Prostate gland (tissue), 2 donors: ENCODE measurements around the gene POLA1. TPM values are rescaled to one million over a fixed set of nuclear protein-coding genes. Genes with fewer than 3 reads are reported as not detected.

Source experiments
- DNase-seq: peaks from one replicate; pipeline ENCODE4 v3.0.0-alpha.2; 2019; ENCODE audit warnings: low spot score
- H3K27ac ChIP-seq, 2 donors: fragments of 200-600 bp; sonication (generic); 2 replicates each; pipeline ENCODE4 v1.5.1; 2017 to 2019
- H3K27me3 ChIP-seq: fragments of 200-600 bp; sonication (generic); replicated peaks from 2 replicates; pipeline ENCODE4 v1.5.1; 2019; ENCODE audit not compliant: insufficient read depth
- H3K36me3 ChIP-seq, 2 donors: fragments of 200-600 bp; sonication (generic); 1 replicate in 1 of 2; 2 replicates in 1 of 2; pipeline versions ENCODE4 v1.5.1 to v1.8.1; 2017 to 2019
- H3K4me1 ChIP-seq: fragments of 200-600 bp; sonication (generic); replicated peaks from 2 replicates; pipeline ENCODE4 v1.5.1; 2019
- H3K4me3 ChIP-seq, 2 donors: fragments of 200-600 bp; sonication (generic); 2 replicates each; pipeline ENCODE4 v1.5.1; 2017 to 2019
- H3K9me3 ChIP-seq: fragments of 200-600 bp; sonication (generic); 2 replicates; pipeline ENCODE4 v1.5.1; 2017
- POLR2A ChIP-seq: fragments of 450-650 bp; IDR thresholded peaks from one replicate; pipeline ENCODE4 v1.6.1; 2016; ENCODE audit warnings: antibody characterized with exemption, mild to moderate bottlenecking
- POLR2AphosphoS5 ChIP-seq: sonication (generic); formaldehyde crosslinking; IDR thresholded peaks from one replicate; pipeline ENCODE4 v1.6.1; 2017; ENCODE audit warnings: antibody characterized with exemption
- WGBS: methylation state at CpG from one replicate; pipeline ENCODE4 v1.1.5; 2018; 5-methylcytosine and 5-hydroxymethylcytosine counted together
- intact Hi-C: fragments of 100-400 bp; cut with DNase I; formaldehyde crosslinking; loops from one replicate; pipeline ENCODE4 v1.14.2; 2022
- total RNA-seq, 2 donors: library from RNA; depleted of rRNA; stranded (reverse); fragments of >200 nt; gene quantifications; one replicate each; pipeline ENCODE4 v1.1.0, GENCODE V29; 2016
- TF ChIP-seq, protein P1 (sequence below), 4 experiments: fragments of 200-600 bp in 2 of 4; fragments of 450-650 bp in 2 of 4; sonication (generic) in 2 of 4; IDR thresholded peaks; 1 replicate in 3 of 4; 2 replicates in 1 of 4; pipeline ENCODE4 v1.5.1; 2016 to 2019; ENCODE audit warnings: antibody characterized with exemption in 4 of 4, mild to moderate bottlenecking in 2 of 4, moderate library complexity in 2 of 4

Gene POLA1
- total RNA-seq, 2 donors from 2014 or later: 11.9 to 12.2 TPM

DNA sequence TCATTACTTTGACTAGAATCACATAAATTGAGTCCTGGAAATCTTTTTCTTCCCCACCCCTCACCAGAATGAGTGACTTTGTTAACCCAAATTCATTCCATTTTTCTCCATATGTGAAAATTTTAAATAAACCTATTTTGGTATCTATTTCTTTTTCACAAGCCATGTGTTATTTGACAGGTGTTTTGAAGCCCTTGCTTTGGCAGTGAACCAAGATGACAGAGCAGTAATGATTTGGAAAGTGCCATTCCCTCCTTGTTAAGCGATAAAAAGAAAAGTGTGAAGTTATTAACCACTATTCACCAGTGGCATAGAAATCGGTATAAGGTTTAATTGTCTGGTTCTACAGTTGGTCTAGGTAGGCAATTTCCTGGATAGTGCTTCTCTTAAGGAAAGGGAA lies 66.1 kb downstream of the POLA1 start:
- no peaks in the 10 kb centered on the region for H3K9me3 ChIP-seq
- H3K27ac ChIP-seq: no peak overlapping the region
- no peak for DNase-seq
- 88% methylated on average over 2 of the region's 2 CpGs for WGBS
- H3K4me3 ChIP-seq: no peak overlapping the region
- no peaks in the 10 kb centered on the region for H3K4me1 ChIP-seq
- TF ChIP-seq POLR2A: no peak
- TF ChIP-seq, protein P1, sequence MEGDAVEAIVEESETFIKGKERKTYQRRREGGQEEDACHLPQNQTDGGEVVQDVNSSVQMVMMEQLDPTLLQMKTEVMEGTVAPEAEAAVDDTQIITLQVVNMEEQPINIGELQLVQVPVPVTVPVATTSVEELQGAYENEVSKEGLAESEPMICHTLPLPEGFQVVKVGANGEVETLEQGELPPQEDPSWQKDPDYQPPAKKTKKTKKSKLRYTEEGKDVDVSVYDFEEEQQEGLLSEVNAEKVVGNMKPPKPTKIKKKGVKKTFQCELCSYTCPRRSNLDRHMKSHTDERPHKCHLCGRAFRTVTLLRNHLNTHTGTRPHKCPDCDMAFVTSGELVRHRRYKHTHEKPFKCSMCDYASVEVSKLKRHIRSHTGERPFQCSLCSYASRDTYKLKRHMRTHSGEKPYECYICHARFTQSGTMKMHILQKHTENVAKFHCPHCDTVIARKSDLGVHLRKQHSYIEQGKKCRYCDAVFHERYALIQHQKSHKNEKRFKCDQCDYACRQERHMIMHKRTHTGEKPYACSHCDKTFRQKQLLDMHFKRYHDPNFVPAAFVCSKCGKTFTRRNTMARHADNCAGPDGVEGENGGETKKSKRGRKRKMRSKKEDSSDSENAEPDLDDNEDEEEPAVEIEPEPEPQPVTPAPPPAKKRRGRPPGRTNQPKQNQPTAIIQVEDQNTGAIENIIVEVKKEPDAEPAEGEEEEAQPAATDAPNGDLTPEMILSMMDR (IDR thresholded peaks at IDR 0.05): no peak
- no peak for TF ChIP-seq POLR2AphosphoS5
- H3K27me3 ChIP-seq: no peaks in the 10 kb centered on the region
- intact Hi-C loops: no loop called here
- H3K36me3 ChIP-seq: no peaks in the 10 kb centered on the region

DNA sequence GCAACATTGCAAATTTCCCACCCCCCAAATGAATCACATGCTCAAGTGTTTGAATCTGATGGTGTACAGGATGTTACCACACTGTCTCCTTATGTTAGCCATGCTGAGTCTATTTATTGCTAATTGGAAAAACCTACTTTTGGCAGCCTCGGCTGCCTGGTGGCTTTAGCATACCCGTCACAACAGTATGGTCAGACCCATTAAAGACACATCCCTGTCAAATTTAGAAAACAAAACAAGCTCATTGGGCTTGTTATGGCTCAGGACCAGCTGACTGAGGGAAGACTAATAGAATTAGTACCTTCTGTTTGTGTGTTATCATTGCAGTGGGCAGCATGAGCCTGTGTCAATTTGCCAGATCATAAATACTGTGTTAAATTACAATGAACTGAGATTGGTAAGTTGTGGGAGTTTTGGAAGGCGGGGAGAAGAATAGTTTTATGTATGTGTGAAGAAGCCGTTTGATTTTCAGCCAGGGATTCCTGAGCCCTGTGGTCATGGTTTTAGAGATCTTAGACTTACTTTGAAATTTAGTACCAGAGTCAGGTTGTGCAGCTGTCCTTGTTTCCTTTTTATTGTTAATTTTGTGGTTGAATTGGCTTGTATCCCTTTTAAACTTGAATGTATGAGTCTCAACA lies 66.8 kb downstream of the POLA1 start:
- intact Hi-C loops: no loop called here
- no peaks in the 10 kb centered on the region for H3K27me3 ChIP-seq

DNA sequence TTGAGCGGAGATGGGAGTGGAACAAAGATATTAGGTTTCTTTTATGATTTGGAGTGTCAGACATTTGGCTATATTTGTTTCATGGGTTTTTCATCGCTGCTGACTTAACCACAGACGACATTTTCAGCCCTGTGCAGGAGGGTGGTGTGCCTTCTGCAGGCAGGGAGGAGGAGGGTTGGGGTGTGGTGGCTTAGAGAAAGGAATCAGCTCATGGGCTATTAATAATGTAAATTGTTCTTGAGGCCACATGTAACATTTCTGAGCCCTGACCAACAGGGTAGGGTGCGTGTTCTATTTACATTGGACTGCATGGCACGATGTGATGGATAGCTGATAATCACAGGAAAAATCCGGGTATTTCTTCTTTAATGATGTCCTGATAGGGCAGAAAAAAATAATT lies 67.6 kb downstream of the POLA1 start:
- intact Hi-C loops: no loop called here
- DNase-seq: no peak
- TF ChIP-seq, protein P1 (IDR thresholded peaks at IDR 0.05): no peak
- no peak for TF ChIP-seq POLR2AphosphoS5
- TF ChIP-seq POLR2A: no peak

More for the DNA sequence above, 66.8 kb downstream of the POLA1 start:
- no peaks in the 10 kb centered on the region for H3K4me1 ChIP-seq
- H3K36me3 ChIP-seq: no peaks in the 10 kb centered on the region
- no peak overlapping the region for H3K27ac ChIP-seq
- TF ChIP-seq POLR2A (no peak), POLR2AphosphoS5 (no peak)
- TF ChIP-seq, protein P1 (IDR thresholded peaks at IDR 0.05): no peak
- H3K9me3 ChIP-seq: no peaks in the 10 kb centered on the region
- H3K4me3 ChIP-seq: no peak overlapping the region
- 14% methylated on average over 3 of the region's 4 CpGs for WGBS
- no peak for DNase-seq

DNA sequence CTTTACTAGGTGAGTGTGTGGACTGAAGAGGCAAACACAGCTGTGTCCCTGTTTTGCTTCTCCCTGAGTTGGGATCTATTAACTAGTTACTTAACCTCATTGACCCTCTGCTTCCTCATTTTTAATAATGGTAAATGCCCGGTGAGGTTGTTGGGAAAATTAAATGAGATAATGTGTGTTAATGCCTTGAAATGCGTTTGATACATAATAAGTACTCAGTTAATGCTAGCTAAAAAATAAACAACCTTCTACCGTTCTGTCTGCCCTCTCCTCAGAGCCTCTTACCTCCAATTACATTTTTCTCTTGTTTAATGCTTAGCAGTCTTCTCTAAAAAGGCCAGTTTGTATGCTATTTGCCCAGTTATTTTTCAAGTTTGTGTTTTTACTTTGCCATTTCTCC lies 70.3 kb downstream of the POLA1 start:
- TF ChIP-seq, protein P1 (IDR thresholded peaks at IDR 0.05): no peak
- no peak for TF ChIP-seq POLR2AphosphoS5
- no peak for TF ChIP-seq POLR2A
- H3K4me1 ChIP-seq: no peaks in the 10 kb centered on the region
- no peaks in the 10 kb centered on the region for H3K9me3 ChIP-seq
- no peak overlapping the region for H3K4me3 ChIP-seq
- H3K36me3 ChIP-seq: no peaks in the 10 kb centered on the region
- 72% methylated on average over 3 of the region's 3 CpGs for WGBS
- no peaks in the 10 kb centered on the region for H3K27me3 ChIP-seq
- no peak for DNase-seq
- intact Hi-C loops: no loop called here
- no peak overlapping the region for H3K27ac ChIP-seq

More for the DNA sequence above, 67.6 kb downstream of the POLA1 start:
- H3K4me1 ChIP-seq: no peaks in the 10 kb centered on the region
- no peak overlapping the region for H3K4me3 ChIP-seq
- H3K36me3 ChIP-seq: no peaks in the 10 kb centered on the region
- no peaks in the 10 kb centered on the region for H3K9me3 ChIP-seq
- no peak overlapping the region for H3K27ac ChIP-seq
- no peaks in the 10 kb centered on the region for H3K27me3 ChIP-seq
- 55% methylated on average over 6 of the region's 6 CpGs for WGBS

DNA sequence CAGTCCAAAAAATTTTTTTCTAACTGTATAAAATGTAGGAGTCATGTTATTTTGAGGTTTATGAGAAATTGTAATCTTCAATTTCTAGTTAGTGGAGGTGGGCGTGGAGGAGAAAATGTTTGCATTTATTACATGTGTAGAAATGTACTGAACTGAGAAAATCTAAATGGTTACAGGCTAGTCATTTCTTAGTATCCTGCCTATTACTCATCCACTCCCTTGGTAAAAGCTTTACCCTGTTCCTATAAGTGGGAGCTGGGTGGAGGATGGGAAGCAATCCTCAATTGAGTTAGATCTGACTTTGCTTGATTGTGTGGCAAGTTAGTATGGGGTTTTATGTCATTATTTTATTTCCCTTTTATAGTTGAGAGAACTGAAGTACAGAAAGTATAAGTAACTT lies 73.8 kb downstream of the POLA1 start:
- 96% methylated on average over 1 of the region's 1 CpG for WGBS
- intact Hi-C loops: no loop called here
- H3K27me3 ChIP-seq: no peaks in the 10 kb centered on the region
- no peaks in the 10 kb centered on the region for H3K9me3 ChIP-seq
- TF ChIP-seq POLR2AphosphoS5: no peak
- no peak for TF ChIP-seq POLR2A
- TF ChIP-seq, protein P1 (IDR thresholded peaks at IDR 0.05): no peak
- no peaks in the 10 kb centered on the region for H3K36me3 ChIP-seq
- no peaks in the 10 kb centered on the region for H3K4me1 ChIP-seq
- no peak overlapping the region for H3K4me3 ChIP-seq
- DNase-seq: no peak
- no peak overlapping the region for H3K27ac ChIP-seq
